ENCODE data around the gene IGDCC3. TPM values are rescaled to one million over a fixed set of nuclear protein-coding genes. Genes with fewer than 3 reads are reported as not detected.

Gene IGDCC3
- polyA plus RNA-seq, 1 donor from 2014 or later = 14.4 TPM

- Histone ChIP-seq H4K20me1 (ENCODE audit: insufficient read depth) (no peaks in the 10 kb centered on the region), H3K79me2 (replicated peaks; ENCODE audit: insufficient read depth, low read length) (no peaks in the 10 kb centered on the region), H2AFZ (ENCODE audit: low read depth, low read length) (no peak overlapping the region), H3F3A (ENCODE audit: insufficient read depth, low read length, poor library complexity, severe bottlenecking) (no peaks in the 10 kb centered on the region), H3K27me3 (ENCODE audit: insufficient read depth, low read depth, low read length) (no peaks in the 10 kb centered on the region), H3K9me2 (ENCODE audit: insufficient read depth, low read length) (no peaks in the 10 kb centered on the region), H3K9me3 (ENCODE audit: low read length) (no peaks in the 10 kb centered on the region), H3K27ac (ENCODE audit: low read length) (no peak overlapping the region), H3K4me3 (ENCODE audit: low read length) (no peak overlapping the region), H3K36me3 (ENCODE audit: insufficient read depth, low read length) (no peaks in the 10 kb centered on the region), H3K4me2 (ENCODE audit: low read length) (no peak overlapping the region), H3K9ac (ENCODE audit: low read length) (no peak overlapping the region)
- no peak for TF ChIP-seq EZH2 (IDR thresholded peaks at IDR 0.05; ENCODE audit: borderline replicate concordance, insufficient read depth, low read length, poor library complexity, severe bottlenecking)
- TF ChIP-seq MXI1 (conservative IDR thresholded peaks at IDR 0.05; ENCODE audit: poor library complexity, severe bottlenecking) = no peak
- TF ChIP-seq RAD21 (conservative IDR thresholded peaks at IDR 0.05) = no peak
- TF ChIP-seq CTCF (IDR thresholded peaks at IDR 0.05; ENCODE audit: poor library complexity, severe bottlenecking) = no peak
- TF ChIP-seq EP300 (conservative IDR thresholded peaks at IDR 0.05; ENCODE audit: poor library complexity, severe bottlenecking) = no peak
- no peak for TF ChIP-seq SMC3 (conservative IDR thresholded peaks at IDR 0.05; ENCODE audit: poor library complexity)
- no peak for TF ChIP-seq TAF1 (IDR thresholded peaks at IDR 0.05; ENCODE audit: low read depth)
- TF ChIP-seq POLR2AphosphoS5 (IDR thresholded peaks at IDR 0.05) = no peak
- TF ChIP-seq REST (IDR thresholded peaks at IDR 0.05; ENCODE audit: borderline replicate concordance) = no peak
Observed at GRCh38 chr15:65396965-65397317, 19.1 kb upstream of the IGDCC3 start.

- no peaks in the 10 kb centered on the region for H3K9me2 ChIP-seq (ENCODE audit: insufficient read depth, low read length)
- H3K36me3 ChIP-seq (ENCODE audit: insufficient read depth, low read length) = no peaks in the 10 kb centered on the region
- H3K4me3 ChIP-seq (ENCODE audit: low read length) = no peak overlapping the region
- no peaks in the 10 kb centered on the region for H3K9me3 ChIP-seq (ENCODE audit: low read length)
- H3K27ac ChIP-seq (ENCODE audit: low read length) = no peak overlapping the region
- H3K79me2 ChIP-seq (replicated peaks; ENCODE audit: insufficient read depth, low read length) = no peaks in the 10 kb centered on the region
- H2AFZ ChIP-seq (ENCODE audit: low read depth, low read length) = no peak overlapping the region
- TF ChIP-seq REST (IDR thresholded peaks at IDR 0.05; ENCODE audit: borderline replicate concordance) (no peak), EZH2 (IDR thresholded peaks at IDR 0.05; ENCODE audit: borderline replicate concordance, insufficient read depth, low read length, poor library complexity, severe bottlenecking) (no peak), RAD21 (conservative IDR thresholded peaks at IDR 0.05) (no peak), EP300 (conservative IDR thresholded peaks at IDR 0.05; ENCODE audit: poor library complexity, severe bottlenecking) (no peak), SMC3 (conservative IDR thresholded peaks at IDR 0.05; ENCODE audit: poor library complexity) (no peak), TAF1 (IDR thresholded peaks at IDR 0.05; ENCODE audit: low read depth) (no peak), POLR2AphosphoS5 (IDR thresholded peaks at IDR 0.05) (no peak), MXI1 (conservative IDR thresholded peaks at IDR 0.05; ENCODE audit: poor library complexity, severe bottlenecking) (no peak), CTCF (IDR thresholded peaks at IDR 0.05; ENCODE audit: poor library complexity, severe bottlenecking) (no peak)
- H4K20me1 ChIP-seq (ENCODE audit: insufficient read depth) = no peaks in the 10 kb centered on the region
- no peak overlapping the region for H3K9ac ChIP-seq (ENCODE audit: low read length)
- no peak overlapping the region for H3K4me2 ChIP-seq (ENCODE audit: low read length)
- H3K27me3 ChIP-seq (ENCODE audit: insufficient read depth, low read depth, low read length) = no peaks in the 10 kb centered on the region
- H3F3A ChIP-seq (ENCODE audit: insufficient read depth, low read length, poor library complexity, severe bottlenecking) = no peaks in the 10 kb centered on the region
Observed at GRCh38 chr15:65396283-65396964, 18.6 kb upstream of the IGDCC3 start.
